ENCODE results near the gene DLG2.

DNA sequence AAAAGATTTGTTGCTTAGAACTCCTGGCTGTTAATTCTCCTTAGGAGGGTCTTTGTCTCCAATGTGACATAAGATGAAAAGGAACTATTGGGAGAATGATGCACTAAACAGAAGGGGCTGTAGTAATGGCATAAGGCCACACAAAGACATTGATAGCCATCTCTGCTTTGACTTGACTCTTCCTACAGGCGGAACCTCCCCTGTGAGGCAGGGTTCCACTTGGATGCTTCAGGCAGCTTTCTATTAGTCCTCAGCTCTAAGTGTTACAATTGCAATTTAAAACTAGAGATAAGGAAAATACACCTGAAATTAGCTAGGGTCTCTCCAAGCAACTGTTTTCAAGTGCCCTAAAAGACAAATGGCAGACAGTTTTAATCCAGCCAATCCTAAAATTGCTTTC is 1949.4 kb downstream of the DLG2 start:
- TF ChIP-seq, protein P1, sequence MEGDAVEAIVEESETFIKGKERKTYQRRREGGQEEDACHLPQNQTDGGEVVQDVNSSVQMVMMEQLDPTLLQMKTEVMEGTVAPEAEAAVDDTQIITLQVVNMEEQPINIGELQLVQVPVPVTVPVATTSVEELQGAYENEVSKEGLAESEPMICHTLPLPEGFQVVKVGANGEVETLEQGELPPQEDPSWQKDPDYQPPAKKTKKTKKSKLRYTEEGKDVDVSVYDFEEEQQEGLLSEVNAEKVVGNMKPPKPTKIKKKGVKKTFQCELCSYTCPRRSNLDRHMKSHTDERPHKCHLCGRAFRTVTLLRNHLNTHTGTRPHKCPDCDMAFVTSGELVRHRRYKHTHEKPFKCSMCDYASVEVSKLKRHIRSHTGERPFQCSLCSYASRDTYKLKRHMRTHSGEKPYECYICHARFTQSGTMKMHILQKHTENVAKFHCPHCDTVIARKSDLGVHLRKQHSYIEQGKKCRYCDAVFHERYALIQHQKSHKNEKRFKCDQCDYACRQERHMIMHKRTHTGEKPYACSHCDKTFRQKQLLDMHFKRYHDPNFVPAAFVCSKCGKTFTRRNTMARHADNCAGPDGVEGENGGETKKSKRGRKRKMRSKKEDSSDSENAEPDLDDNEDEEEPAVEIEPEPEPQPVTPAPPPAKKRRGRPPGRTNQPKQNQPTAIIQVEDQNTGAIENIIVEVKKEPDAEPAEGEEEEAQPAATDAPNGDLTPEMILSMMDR (IDR thresholded peaks at IDR 0.05 in 4 of 5, conservative IDR thresholded peaks at IDR 0.05 in 1 of 5) = no peak
- no peak for TF ChIP-seq POLR2A (IDR thresholded peaks at IDR 0.05)
